Measurements from ENCODE around the gene CDX1. TPM values are rescaled to one million over a fixed set of nuclear protein-coding genes. Genes with fewer than 3 reads are reported as not detected.

The CDX1 gene
- total RNA-seq, 1 donor from 2014 or later: not detected

DNA sequence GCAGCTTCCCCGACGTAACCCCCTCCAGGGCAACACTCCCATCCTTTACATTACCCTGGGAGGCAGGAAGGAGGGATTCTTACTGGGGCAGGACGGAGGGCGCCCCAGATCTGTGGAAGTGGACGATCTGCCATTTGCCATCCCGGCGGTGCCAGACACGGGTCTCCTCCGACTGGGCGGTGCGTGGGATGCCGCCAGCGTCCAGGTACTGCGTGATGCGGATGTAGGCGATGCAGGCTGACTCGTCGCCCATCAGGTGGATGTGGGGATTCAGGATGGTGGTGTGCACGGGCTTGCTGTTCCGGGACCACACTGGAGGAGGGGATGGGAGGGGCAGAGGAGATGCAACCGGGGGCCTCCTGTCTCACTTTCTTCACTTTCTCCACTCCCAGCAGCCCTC lies 56.3 kb downstream of the CDX1 start:
- DNase-seq (ENCODE audit: low read depth) (no peak), FAIRE-seq (no peak)
- Histone ChIP-seq H3K4me3 (ENCODE audit: low read depth, low read length) (no peak overlapping the region), H3K27me3 (ENCODE audit: control insufficient read depth, insufficient read depth, low read length) (no peaks in the 10 kb centered on the region), H3K36me3 (ENCODE audit: control insufficient read depth, insufficient read depth, low read length) (no peaks in the 10 kb centered on the region)
- TF ChIP-seq CTCF (IDR thresholded peaks at IDR 0.05; ENCODE audit: insufficient read depth, low read length, severe bottlenecking): no peak

GRCh38 chr5:150223474-150223873 lies 56.9 kb downstream of the CDX1 start:
- TF ChIP-seq CTCF (IDR thresholded peaks at IDR 0.05; ENCODE audit: insufficient read depth, low read length, severe bottlenecking): no peak
- Histone ChIP-seq H3K36me3 (ENCODE audit: control insufficient read depth, insufficient read depth, low read length) (no peaks in the 10 kb centered on the region), H3K27me3 (ENCODE audit: control insufficient read depth, insufficient read depth, low read length) (no peaks in the 10 kb centered on the region), H3K4me3 (ENCODE audit: low read depth, low read length) (no peak overlapping the region)
- FAIRE-seq (peak; percentile 79), DNase-seq (ENCODE audit: low read depth) (no peak)

- no peak for TF ChIP-seq CTCF (IDR thresholded peaks at IDR 0.05; ENCODE audit: insufficient read depth, low read length, severe bottlenecking)
- H3K4me3 ChIP-seq (ENCODE audit: low read depth, low read length): no peak overlapping the region
Observed at GRCh38 chr5:150224483-150225027, 58.0 kb downstream of the CDX1 start.

DNA sequence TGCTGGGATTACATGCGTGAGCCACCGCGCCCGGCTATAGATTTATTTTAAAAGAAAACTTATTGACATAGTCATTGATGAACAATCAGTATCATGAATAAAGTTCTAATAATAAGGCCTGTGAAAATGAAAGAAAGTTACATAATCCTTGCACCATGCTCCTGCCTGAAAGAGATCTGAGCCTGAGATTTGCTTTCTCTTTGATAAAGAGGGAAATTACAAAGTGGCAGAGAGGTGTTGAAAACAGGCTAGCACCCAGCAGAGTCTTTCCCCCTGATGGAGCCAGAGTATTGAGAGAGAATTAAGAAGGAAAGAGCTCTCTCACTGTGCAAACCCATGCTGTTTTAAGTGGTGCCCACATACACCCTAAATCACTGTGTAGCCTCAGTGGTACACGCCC lies 60.5 kb downstream of the CDX1 start:
- no peak for DNase-seq (ENCODE audit: low read depth)
- no peak for FAIRE-seq

More at GRCh38 chr5:150224483-150225027, 58.0 kb downstream of the CDX1 start:
- no peaks in the 10 kb centered on the region for H3K27me3 ChIP-seq (ENCODE audit: control insufficient read depth, insufficient read depth, low read length)
- no peaks in the 10 kb centered on the region for H3K36me3 ChIP-seq (ENCODE audit: control insufficient read depth, insufficient read depth, low read length)
- FAIRE-seq (no peak), DNase-seq (ENCODE audit: low read depth) (no peak)

GRCh38 chr5:150227606-150228273 lies 61.2 kb downstream of the CDX1 start:
- Histone ChIP-seq H3K36me3 (ENCODE audit: control insufficient read depth, insufficient read depth, low read length) (no peaks in the 10 kb centered on the region), H3K27me3 (ENCODE audit: control insufficient read depth, insufficient read depth, low read length) (no peaks in the 10 kb centered on the region), H3K4me3 (ENCODE audit: low read depth, low read length) (no peak overlapping the region)
- TF ChIP-seq CTCF (IDR thresholded peaks at IDR 0.05; ENCODE audit: insufficient read depth, low read length, severe bottlenecking): no peak
- FAIRE-seq (no peak), DNase-seq (ENCODE audit: low read depth) (peak; percentile 13)

More for the DNA sequence above, 60.5 kb downstream of the CDX1 start:
- TF ChIP-seq CTCF (IDR thresholded peaks at IDR 0.05; ENCODE audit: insufficient read depth, low read length, severe bottlenecking): no peak
- Histone ChIP-seq H3K4me3 (ENCODE audit: low read depth, low read length) (no peak overlapping the region), H3K27me3 (ENCODE audit: control insufficient read depth, insufficient read depth, low read length) (no peaks in the 10 kb centered on the region), H3K36me3 (ENCODE audit: control insufficient read depth, insufficient read depth, low read length) (no peaks in the 10 kb centered on the region)

Data from bronchial epithelial cell (primary cell).